ENCODE measurements around the gene PSMC2.

GRCh38 chr7:103343758-103344452, 3.5 kb upstream of the PSMC2 start:
- TF ChIP-seq CTCF (optimal IDR thresholded peaks at IDR 0.05 in 1 of 3, IDR thresholded peaks at IDR 0.05 in 1 of 3, conservative IDR thresholded peaks at IDR 0.05 in 1 of 3; ENCODE audit: extremely low read depth in 1 of 3, insufficient read depth in 2 of 3, low read length in 3 of 3) (no peak), EZH2 (IDR thresholded peaks at IDR 0.05; ENCODE audit: low read length) (no peak)

All from keratinocyte (primary cell).